PC-3 (cell line): ENCODE results near the gene ZBTB40. TPM values are rescaled to one million over a fixed set of nuclear protein-coding genes. Genes with fewer than 3 reads are reported as not detected.

Experiments
- ATAC-seq: fragments of 200-7000 bp; cut with Tn5 transposase; 2 replicates; pipeline ENCODE4 v1.9.1; 2020; ENCODE audit warnings: mild to moderate bottlenecking, moderate library complexity
- BruUV-seq: library from RNA; stranded (reverse); fragments of 400-500 nt; replicated peaks from 2 replicates; lab custom pipeline; 2021; lab: Mats Ljungman, UMichigan
- CTCF ChIA-PET: fragments of 300-600 bp; sonication (Branson Sonifier 250); formaldehyde crosslinking; loops from one replicate; lab custom pipeline; 2022; ENCODE audit warnings: antibody characterized with exemption; lab: Charles Lee
- POLR2A ChIA-PET: fragments of 300-600 bp; sonication (Branson Sonifier 250); formaldehyde crosslinking; loops from one replicate; lab custom pipeline; 2022; ENCODE audit warnings: antibody characterized with exemption; ENCODE audit not compliant: unreplicated experiment; lab: Charles Lee
- DNase-seq: peaks from one replicate; pipeline ENCODE4 v3.0.0-alpha.2; 2015
- H2AFZ ChIP-seq: fragments of 300-600 bp; sonication (generic); 2 replicates; pipeline ENCODE4 v1.6.0; 2016; ENCODE audit warnings: antibody characterized with exemption, low read length
- H3F3A ChIP-seq: fragments of 300-600 bp; sonication (generic); one replicate; pipeline ENCODE4 v1.6.0; 2017; ENCODE audit warnings: antibody characterized with exemption, low read length, control low read depth, mild to moderate bottlenecking; ENCODE audit not compliant: unreplicated experiment
- H3K27ac ChIP-seq: fragments of 300-600 bp; sonication (generic); 2 replicates; pipeline ENCODE4 v1.5.1; 2016; ENCODE audit warnings: mild to moderate bottlenecking, low read length
- H3K27me3 ChIP-seq: fragments of 300-600 bp; sonication (generic); 2 replicates; pipeline ENCODE4 v1.6.1; 2016; ENCODE audit warnings: low read length, mixed read lengths
- H3K36me3 ChIP-seq: fragments of 300-600 bp; sonication (generic); 2 replicates; pipeline ENCODE4 v1.6.1; 2016; ENCODE audit warnings: low read depth, mixed run types, low read length, mixed read lengths
- H3K4me1 ChIP-seq: fragments of 300-600 bp; sonication (generic); 2 replicates; pipeline ENCODE4 v1.5.1; 2016; ENCODE audit warnings: low read length; ENCODE audit not compliant: insufficient read depth
- H3K4me2 ChIP-seq: fragments of 300-600 bp; sonication (generic); 2 replicates; pipeline ENCODE4 v1.6.0; 2016; ENCODE audit warnings: low read length
- H3K4me3 ChIP-seq: fragments of 300-600 bp; sonication (generic); 2 replicates; pipeline ENCODE4 v1.5.1; 2016; ENCODE audit warnings: mild to moderate bottlenecking, low read length, mixed read lengths
- H3K79me2 ChIP-seq: fragments of 300-600 bp; sonication (generic); 2 replicates; pipeline ENCODE4 v1.6.1; 2017; ENCODE audit warnings: low read length, mixed read lengths
- H3K9ac ChIP-seq: fragments of 300-600 bp; sonication (generic); 2 replicates; pipeline ENCODE4 v1.6.0; 2016; ENCODE audit warnings: mild to moderate bottlenecking, low read length
- H3K9me2 ChIP-seq: fragments of 300-600 bp; sonication (generic); replicated peaks from 2 replicates; pipeline ENCODE4 v1.6.1; 2016; ENCODE audit warnings: mixed run types, low read length, mixed read lengths
- H3K9me3 ChIP-seq: fragments of 300-600 bp; sonication (generic); 2 replicates; pipeline ENCODE4 v1.6.1; 2016; ENCODE audit warnings: low read length, mixed read lengths
- H4K20me1 ChIP-seq: fragments of 300-600 bp; sonication (generic); 2 replicates; pipeline ENCODE4 v1.6.1; 2016; ENCODE audit warnings: low read length, mixed read lengths
- EZH2 ChIP-seq: fragments of 300-600 bp; sonication (generic); IDR thresholded peaks from one replicate; pipeline ENCODE4 v1.6.1; 2017; ENCODE audit warnings: antibody characterized with exemption, mild to moderate bottlenecking, low read length; ENCODE audit not compliant: unreplicated experiment
- EZH2phosphoT487 ChIP-seq: fragments of 300-600 bp; sonication (generic); IDR thresholded peaks from 2 replicates; pipeline ENCODE4 v1.6.1; 2018; ENCODE audit warnings: mild to moderate bottlenecking, antibody characterized with exemption, low read length, borderline replicate concordance
- intact Hi-C: fragments of 100-400 bp; cut with micrococcal nuclease; formaldehyde crosslinking; loops from 2 replicates; pipeline ENCODE4 v1.9.0; 2023
- total RNA-seq: library from RNA; depleted of rRNA; stranded (reverse); fragments of >200 nt; gene quantifications from 2 replicates; pipeline ENCODE4 v1.2.3, GENCODE V29; 2014
- TF ChIP-seq, protein P1 (sequence below): fragments of 300-600 bp; sonication (generic); conservative IDR thresholded peaks from 2 replicates; pipeline ENCODE4 v1.5.1; 2017; ENCODE audit warnings: antibody characterized with exemption, low read depth, mild to moderate bottlenecking, low read length

Gene ZBTB40
- total RNA-seq, 1 experiment from 2014 or later: 20.2 TPM

DNA sequence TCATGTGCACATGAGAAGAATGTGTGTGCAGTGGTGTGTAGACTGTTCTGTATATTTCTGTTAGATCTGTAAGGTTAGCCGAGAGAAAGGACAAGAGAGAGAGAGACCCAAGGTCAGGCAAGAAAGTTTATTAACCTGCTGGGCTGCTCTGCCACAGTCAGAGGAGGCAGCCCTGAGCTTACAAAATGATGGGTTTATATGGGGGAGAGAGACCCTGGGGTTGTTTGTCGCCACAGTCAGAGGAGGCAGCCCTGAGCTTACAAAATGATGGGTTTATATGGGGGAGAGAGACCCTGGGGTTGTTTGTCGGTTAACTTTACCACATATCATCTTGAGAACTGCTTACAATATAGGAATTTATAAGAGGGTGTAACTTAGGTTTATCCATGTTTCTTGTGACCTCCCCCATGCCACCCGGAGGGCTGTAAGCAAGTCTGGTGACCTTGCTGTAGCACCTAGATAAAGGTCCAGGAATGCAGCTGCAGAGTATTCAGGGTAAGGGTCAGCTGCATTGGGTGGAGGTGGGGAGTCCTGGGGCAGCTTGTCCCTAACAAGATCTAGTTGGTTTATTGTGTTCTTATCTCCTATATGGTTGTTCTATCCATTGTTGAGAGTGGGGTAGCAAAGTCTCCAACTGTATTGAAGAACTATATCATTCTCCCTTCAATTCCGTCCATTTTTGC lies 9.3 kb upstream of the ZBTB40 start:
- intact Hi-C loops: no loop called here
- no peak overlapping the region for H3K9ac ChIP-seq
- H3K4me1 ChIP-seq: peaks cover 4% of the 10 kb centered on the region
- DNase-seq (no peak), ATAC-seq (no peak)
- CTCF ChIA-PET: no interaction called here
- H2AFZ ChIP-seq: no peak overlapping the region
- no peaks in the 10 kb centered on the region for H3F3A ChIP-seq
- no peaks in the 10 kb centered on the region for H3K27me3 ChIP-seq
- H3K79me2 ChIP-seq: no peaks in the 10 kb centered on the region
- no peaks in the 10 kb centered on the region for H4K20me1 ChIP-seq
- BruUV-seq: no TSS peak
- no peak overlapping the region for H3K4me3 ChIP-seq
- POLR2A ChIA-PET: no interaction called here
- H3K27ac ChIP-seq: no peak overlapping the region
- no peaks in the 10 kb centered on the region for H3K9me2 ChIP-seq
- no peaks in the 10 kb centered on the region; the same call in 1 of the 2 replicates for H3K36me3 ChIP-seq
- peaks cover 11% of the 10 kb centered on the region; the same call in 1 of the 2 replicates for H3K9me3 ChIP-seq
- H3K4me2 ChIP-seq: no peak overlapping the region
- TF ChIP-seq EZH2phosphoT487: no peak
- TF ChIP-seq, protein P1, sequence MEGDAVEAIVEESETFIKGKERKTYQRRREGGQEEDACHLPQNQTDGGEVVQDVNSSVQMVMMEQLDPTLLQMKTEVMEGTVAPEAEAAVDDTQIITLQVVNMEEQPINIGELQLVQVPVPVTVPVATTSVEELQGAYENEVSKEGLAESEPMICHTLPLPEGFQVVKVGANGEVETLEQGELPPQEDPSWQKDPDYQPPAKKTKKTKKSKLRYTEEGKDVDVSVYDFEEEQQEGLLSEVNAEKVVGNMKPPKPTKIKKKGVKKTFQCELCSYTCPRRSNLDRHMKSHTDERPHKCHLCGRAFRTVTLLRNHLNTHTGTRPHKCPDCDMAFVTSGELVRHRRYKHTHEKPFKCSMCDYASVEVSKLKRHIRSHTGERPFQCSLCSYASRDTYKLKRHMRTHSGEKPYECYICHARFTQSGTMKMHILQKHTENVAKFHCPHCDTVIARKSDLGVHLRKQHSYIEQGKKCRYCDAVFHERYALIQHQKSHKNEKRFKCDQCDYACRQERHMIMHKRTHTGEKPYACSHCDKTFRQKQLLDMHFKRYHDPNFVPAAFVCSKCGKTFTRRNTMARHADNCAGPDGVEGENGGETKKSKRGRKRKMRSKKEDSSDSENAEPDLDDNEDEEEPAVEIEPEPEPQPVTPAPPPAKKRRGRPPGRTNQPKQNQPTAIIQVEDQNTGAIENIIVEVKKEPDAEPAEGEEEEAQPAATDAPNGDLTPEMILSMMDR: no peak
- TF ChIP-seq EZH2: no peak

DNA sequence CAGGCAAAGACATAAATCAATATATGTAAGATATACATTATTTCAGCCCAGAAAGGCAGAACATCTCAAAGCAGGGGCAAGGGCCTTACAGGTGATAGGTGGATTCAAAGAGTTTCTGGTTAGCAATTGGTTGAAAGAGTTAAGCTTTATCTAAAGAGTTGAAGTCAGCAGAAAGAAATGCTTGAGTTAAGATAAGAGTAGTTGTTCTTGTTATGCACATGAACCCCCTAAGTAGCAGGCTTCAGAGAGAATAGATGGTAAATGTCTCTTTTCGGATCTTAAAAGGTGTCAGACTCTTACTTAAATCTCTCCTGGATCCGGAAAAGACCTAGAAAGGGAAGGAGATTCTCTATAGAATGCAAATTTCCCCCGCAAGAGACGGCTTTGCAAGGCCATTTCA lies 8.3 kb upstream of the ZBTB40 start:
- no peaks in the 10 kb centered on the region for H4K20me1 ChIP-seq
- no peak overlapping the region for H3K9ac ChIP-seq
- ATAC-seq (no peak), DNase-seq (no peak)
- peaks cover 14% of the 10 kb centered on the region for H3K4me1 ChIP-seq
- CTCF ChIA-PET: no interaction called here
- POLR2A ChIA-PET: no interaction called here
- H2AFZ ChIP-seq: no peak overlapping the region
- H3K9me2 ChIP-seq: no peaks in the 10 kb centered on the region
- no peaks in the 10 kb centered on the region for H3K79me2 ChIP-seq
- H3K27me3 ChIP-seq: no peaks in the 10 kb centered on the region
- TF ChIP-seq EZH2phosphoT487: no peak
- no peak for TF ChIP-seq EZH2
- TF ChIP-seq, protein P1: no peak
- no peak overlapping the region for H3K4me3 ChIP-seq
- H3F3A ChIP-seq: no peaks in the 10 kb centered on the region
- intact Hi-C loops: no loop called here
- H3K9me3 ChIP-seq: peaks cover 11% of the 10 kb centered on the region; the same call in 1 of the 2 replicates
- no TSS peak for BruUV-seq
- H3K27ac ChIP-seq: no peak overlapping the region
- no peaks in the 10 kb centered on the region; the same call in 1 of the 2 replicates for H3K36me3 ChIP-seq
- no peak overlapping the region for H3K4me2 ChIP-seq

DNA sequence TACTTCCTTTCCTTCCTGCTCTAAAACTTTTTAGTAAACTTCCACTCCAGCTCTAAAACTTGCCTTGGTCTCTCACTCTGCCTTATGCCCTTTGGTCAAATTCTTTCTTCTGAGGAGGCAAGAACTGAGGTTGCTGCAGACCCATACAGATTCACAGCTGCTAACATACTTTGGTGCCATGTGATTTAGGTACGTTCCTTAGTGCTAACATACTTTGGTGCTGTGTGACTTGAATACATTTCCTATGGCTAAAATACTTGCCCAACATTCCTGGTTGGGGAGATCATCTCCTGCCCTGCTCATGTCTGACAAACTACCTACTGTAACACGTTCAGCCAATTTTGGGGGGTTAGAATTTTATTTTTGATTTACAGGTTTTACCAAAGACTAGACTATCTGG lies 6.8 kb upstream of the ZBTB40 start:
- no peak overlapping the region for H3K4me3 ChIP-seq
- H3K27me3 ChIP-seq: no peaks in the 10 kb centered on the region
- H4K20me1 ChIP-seq: no peaks in the 10 kb centered on the region
- H3K27ac ChIP-seq: no peak overlapping the region
- ATAC-seq (no peak), DNase-seq (no peak)
- H3K9ac ChIP-seq: no peak overlapping the region
- TF ChIP-seq, protein P1: no peak
- BruUV-seq: no TSS peak
- H3F3A ChIP-seq: no peaks in the 10 kb centered on the region
- no peaks in the 10 kb centered on the region for H3K79me2 ChIP-seq
- peaks cover 11% of the 10 kb centered on the region; the same call in 1 of the 2 replicates for H3K9me3 ChIP-seq
- POLR2A ChIA-PET: no interaction called here
- H3K36me3 ChIP-seq: no peaks in the 10 kb centered on the region; the same call in 1 of the 2 replicates
- CTCF ChIA-PET: no interaction called here
- intact Hi-C loops: no loop called here
- H3K4me2 ChIP-seq: no peak overlapping the region
- H3K9me2 ChIP-seq: no peaks in the 10 kb centered on the region
- no peak overlapping the region for H2AFZ ChIP-seq
- H3K4me1 ChIP-seq: peaks cover 14% of the 10 kb centered on the region
